HCT116 (cell line): ENCODE data around the gene DVL1. TPM values are rescaled to one million over a fixed set of nuclear protein-coding genes. Genes with fewer than 3 reads are reported as not detected.

Source experiments
- ATAC-seq: fragments of 200-7000 bp; cut with Tn5 transposase; 2 replicates; pipeline ENCODE4 v1.9.1; 2020; ENCODE audit warnings: mild to moderate bottlenecking, moderate library complexity
- BruUV-seq: library from RNA; stranded (reverse); fragments of 400-500 nt; replicated peaks from 2 replicates; lab custom pipeline; 2021; lab: Mats Ljungman, UMichigan
- CTCF ChIA-PET: fragments of 300-600 bp; sonication (Branson Sonifier 250); formaldehyde crosslinking; loops from one replicate; lab custom pipeline; 2021; ENCODE audit warnings: antibody characterized with exemption; lab: Charles Lee
- POLR2A ChIA-PET: fragments of 300-600, 350-600 bp; sonication (Branson Sonifier 250); formaldehyde crosslinking; loops from one replicate; lab custom pipeline; 2021; ENCODE audit warnings: antibody characterized with exemption; lab: Charles Lee
- RAD21 ChIA-PET, 2 experiments: fragments of 300-600 bp; sonication (Branson Sonifier 250); formaldehyde crosslinking; loops; one replicate each; lab custom pipeline; 2023; ENCODE audit warnings: low total read pairs in 2 of 2; ENCODE audit not compliant: uncharacterized antibody in 2 of 2, unreplicated experiment in 2 of 2, low non-redundant PET in 1 of 2; lab: Charles Lee
- DNase-seq: peaks from one replicate; pipeline ENCODE4 v3.0.0-alpha.2; 2010; ENCODE audit warnings: low read depth, low spot score
- H2AFZ ChIP-seq: fragments of 200-600 bp; shearing (Covaris generic), sonication (generic); 2 replicates; pipeline ENCODE4 v1.6.1; 2017; ENCODE audit warnings: low read depth, mixed run types, mixed read lengths, antibody characterized with exemption, low read length; ENCODE audit not compliant: poor library complexity, severe bottlenecking
- H3K27ac ChIP-seq: 2 replicates; pipeline ENCODE4 v1.5.1; 2012; ENCODE audit warnings: low read depth, low read length
- H3K27me3 ChIP-seq: fragments of 200-600 bp; sonication (generic); 2 replicates; pipeline ENCODE4 v1.6.1; 2016; ENCODE audit warnings: mixed run types, low read length, mixed read lengths; ENCODE audit not compliant: insufficient read depth
- H3K36me3 ChIP-seq, 2 experiments: fragments of 200-500 bp in 1 of 2; fragments of 200-600 bp in 1 of 2; sonication (Bioruptor generic) in 1 of 2; sonication (generic) in 1 of 2; 2 replicates each; pipeline versions ENCODE4 v1.5.1 to v1.6.1; 2014 to 2016; ENCODE audit warnings: low read length in 2 of 2, inconsistent platforms in 1 of 2, mixed read lengths in 1 of 2, mixed run types in 1 of 2; ENCODE audit not compliant: insufficient read depth in 2 of 2, control insufficient read depth in 1 of 2
- H3K4me1 ChIP-seq, 2 experiments: fragments of 200-600 bp in 1 of 2; sonication (generic) in 1 of 2; 2 replicates each; pipeline versions ENCODE4 v1.5.1 to v1.6.1; 2012 to 2017; ENCODE audit warnings: low read length in 2 of 2, inconsistent platforms in 1 of 2, mild to moderate bottlenecking in 1 of 2, mixed read lengths in 1 of 2, mixed run types in 1 of 2, moderate library complexity in 1 of 2; ENCODE audit not compliant: insufficient read depth in 2 of 2, control insufficient read depth in 1 of 2
- H3K4me2 ChIP-seq: fragments of 200-600 bp; sonication (generic); 2 replicates; pipeline ENCODE4 v1.6.1; 2017; ENCODE audit warnings: mixed run types, low read length, mixed read lengths
- H3K4me3 ChIP-seq, 2 experiments: fragments of 200-600 bp in 1 of 2; sonication (generic) in 1 of 2; replicated peaks in 1 of 2; 2 replicates each; pipeline ENCODE4 v1.5.1; 2011 to 2016; ENCODE audit warnings: low read length in 2 of 2, control low read depth in 1 of 2, low read depth in 1 of 2, mild to moderate bottlenecking in 1 of 2, mixed read lengths in 1 of 2, mixed run types in 1 of 2
- H3K79me2 ChIP-seq: fragments of 200-600 bp; sonication (generic); 2 replicates; pipeline ENCODE4 v1.6.1; 2017; ENCODE audit warnings: mild to moderate bottlenecking, mixed run types, low read length, moderate library complexity, mixed read lengths; ENCODE audit not compliant: insufficient read depth
- H3K9ac ChIP-seq: fragments of 200-600 bp; sonication (generic); 2 replicates; pipeline ENCODE4 v1.6.1; 2016; ENCODE audit warnings: low read length, mixed read lengths
- H3K9me2 ChIP-seq: fragments of 200-600 bp; sonication (generic), shearing (Covaris generic); 2 replicates; pipeline ENCODE4 v1.6.1; 2017; ENCODE audit warnings: mixed run types, mild to moderate bottlenecking, moderate library complexity; ENCODE audit not compliant: insufficient read depth
- H3K9me3 ChIP-seq, 2 experiments: fragments of 200-500 bp in 1 of 2; fragments of 200-600 bp in 1 of 2; sonication (Bioruptor generic) in 1 of 2; sonication (generic) in 1 of 2; 2 replicates each; pipeline ENCODE4 v1.6.1; 2014 to 2017; ENCODE audit warnings: low read length in 2 of 2, mixed read lengths in 2 of 2, inconsistent platforms in 1 of 2, low read depth in 1 of 2, mild to moderate bottlenecking in 1 of 2, mixed run types in 1 of 2, moderate library complexity in 1 of 2; ENCODE audit not compliant: control insufficient read depth in 1 of 2, insufficient read depth in 1 of 2
- H4K20me1 ChIP-seq: fragments of 200-600 bp; sonication (generic), shearing (Covaris generic); 2 replicates; pipeline ENCODE4 v1.6.1; 2017; ENCODE audit warnings: mixed run types, mild to moderate bottlenecking, moderate library complexity; ENCODE audit not compliant: insufficient read depth
- EGR1 ChIP-seq: IDR thresholded peaks from 2 replicates; pipeline ENCODE4 v1.6.1; 2012; ENCODE audit warnings: low read depth
- EZH2 ChIP-seq: fragments of 200-600 bp; sonication (generic); IDR thresholded peaks from 2 replicates; pipeline ENCODE4 v1.6.1; 2017; ENCODE audit warnings: antibody characterized with exemption, mixed run types
- FOSL1 ChIP-seq: IDR thresholded peaks from 2 replicates; pipeline ENCODE4 v1.6.1; 2012; ENCODE audit warnings: low read depth
- POLR2AphosphoS5 ChIP-seq: IDR thresholded peaks from 2 replicates; pipeline ENCODE4 v1.6.1; 2011; ENCODE audit warnings: mild to moderate bottlenecking, low read depth, low read length, moderate library complexity
- RAD21 ChIP-seq: IDR thresholded peaks from 2 replicates; pipeline ENCODE4 v1.6.1; 2012; ENCODE audit warnings: low read depth, mild to moderate bottlenecking
- SIN3A ChIP-seq: IDR thresholded peaks from 2 replicates; pipeline ENCODE4 v1.6.1; 2012; ENCODE audit warnings: low read depth
- SP1 ChIP-seq: IDR thresholded peaks from 2 replicates; pipeline ENCODE4 v1.6.1; 2012; ENCODE audit warnings: low read depth
- YY1 ChIP-seq: IDR thresholded peaks from 2 replicates; pipeline ENCODE4 v1.6.1; 2011; ENCODE audit warnings: low read length, low read depth, moderate library complexity, mild to moderate bottlenecking; ENCODE audit not compliant: insufficient replicate concordance; ENCODE audit errors: extremely low read depth
- ZNF274 ChIP-seq: fragments of 200-500 bp; sonication (Bioruptor generic); IDR thresholded peaks from 2 replicates; pipeline ENCODE4 v1.6.1; 2014; ENCODE audit warnings: mild to moderate bottlenecking, low read depth, low read length, inconsistent platforms
- intact Hi-C: fragments of 100-400 bp; cut with micrococcal nuclease; formaldehyde crosslinking; loops from 2 replicates; pipeline ENCODE4 v1.10.0; 2022
- total RNA-seq: library from RNA; stranded (reverse); gene quantifications from one replicate; pipeline ENCODE4 v1.2.1, GENCODE V29; 2021; ENCODE audit not compliant: unreplicated experiment
- TF ChIP-seq, protein P1 (sequence below): IDR thresholded peaks from 2 replicates; pipeline ENCODE4 v1.6.1; 2012

DVL1 gene
- total RNA-seq, 1 experiment from 2014 or later, result 160 TPM

DNA sequence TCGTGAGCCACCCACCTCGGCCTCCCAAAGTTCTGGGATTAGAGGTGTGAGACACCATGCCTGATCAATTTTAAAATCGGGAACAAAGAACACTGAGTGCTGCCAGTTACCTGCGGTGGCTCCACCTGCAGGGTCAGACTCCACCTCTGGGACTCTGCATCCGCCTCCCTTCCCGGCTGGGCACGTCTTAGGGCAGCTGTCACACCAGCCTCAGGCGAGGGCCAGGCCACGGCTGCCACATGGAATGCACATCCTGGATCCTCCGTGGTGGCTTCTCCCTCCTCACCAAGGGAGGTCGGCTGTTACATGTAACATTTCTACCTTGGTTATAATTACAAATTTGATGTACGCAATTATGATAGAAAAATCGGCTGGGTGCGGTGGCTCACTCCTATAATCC lies 15.0 kb upstream of the DVL1 start:
- CTCF ChIA-PET, result no interaction called here

DNA sequence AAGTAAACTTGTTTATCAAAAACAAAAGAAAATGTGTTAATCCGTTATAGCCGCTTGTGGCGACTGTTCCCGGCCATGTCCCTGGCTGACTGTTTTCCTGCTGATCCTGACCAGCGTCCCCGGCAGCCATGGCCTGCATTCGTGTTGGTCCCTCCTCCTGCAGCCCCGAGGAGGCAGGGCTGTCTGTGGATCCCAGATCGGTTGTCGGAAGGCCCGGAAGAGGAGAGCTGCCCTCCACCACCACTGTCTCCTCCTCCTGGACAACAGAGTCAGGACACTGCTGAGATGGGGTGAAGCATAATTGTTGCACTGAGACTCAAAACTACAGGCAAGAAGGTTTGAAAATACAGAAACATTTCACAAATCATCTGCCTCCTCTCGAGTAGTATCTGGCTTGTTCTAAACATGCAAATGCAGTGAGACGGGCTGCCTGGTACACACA lies 12.8 kb upstream of the DVL1 start:
- H3K36me3 ChIP-seq, result no peaks in the 10 kb centered on the region
- H3K9ac ChIP-seq, result no peak overlapping the region
- no peaks in the 10 kb centered on the region for H4K20me1 ChIP-seq
- intact Hi-C loops, result no loop called here
- H2AFZ ChIP-seq, result no peak overlapping the region
- H3K27ac ChIP-seq, result no peak overlapping the region
- no peaks in the 10 kb centered on the region for H3K27me3 ChIP-seq
- no peak overlapping the region for H3K4me3 ChIP-seq
- ChIA-PET CTCF (no interaction called here), RAD21 (no interaction called here), POLR2A (no interaction called here)
- TF ChIP-seq EZH2 (no peak), RAD21 (no peak), YY1 (no peak)
- DNase-seq (no peak), ATAC-seq (no peak)
- no TSS peak for BruUV-seq
- no peak overlapping the region for H3K4me2 ChIP-seq
- H3K9me3 ChIP-seq, result peaks cover 0 to 11% of the 10 kb centered on the region in 2 experiments; a peak in 1 of 4 replicates
- H3K9me2 ChIP-seq, result 0 out of 2 replicates have a peak, but pooled peaks cover 3% of the 10 kb centered on the region
- no peaks in the 10 kb centered on the region for H3K79me2 ChIP-seq
- peaks cover 24 to 49% of the 10 kb centered on the region in 2 experiments for H3K4me1 ChIP-seq

More for the DNA sequence above, 15.0 kb upstream of the DVL1 start:
- no peak overlapping the region for H3K4me3 ChIP-seq
- RAD21 ChIA-PET, result no interaction called here
- H3K9me3 ChIP-seq, result peaks cover 0 to 16% of the 10 kb centered on the region in 2 experiments; a peak in 1 of 4 replicates
- TF ChIP-seq FOSL1 (no peak), ZNF274 (no peak), SP1 (peak; percentile 29; the same call in 1 of the 2 replicates), EGR1 (no peak), POLR2AphosphoS5 (no peak), SIN3A (peak; percentile 43; the same call in 1 of the 2 replicates)
- TF ChIP-seq, protein P1, sequence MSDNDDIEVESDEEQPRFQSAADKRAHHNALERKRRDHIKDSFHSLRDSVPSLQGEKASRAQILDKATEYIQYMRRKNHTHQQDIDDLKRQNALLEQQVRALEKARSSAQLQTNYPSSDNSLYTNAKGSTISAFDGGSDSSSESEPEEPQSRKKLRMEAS, result peak; percentile 75
- POLR2A ChIA-PET, result no interaction called here
- peaks cover 24 to 37% of the 10 kb centered on the region in 2 experiments for H3K4me1 ChIP-seq
- H3K9me2 ChIP-seq, result 0 out of 2 replicates have a peak, but pooled peaks cover 3% of the 10 kb centered on the region
- H3K4me2 ChIP-seq, result peak overlapping the region; percentile 37
- no peaks in the 10 kb centered on the region for H3K79me2 ChIP-seq
- intact Hi-C loops, result no loop called here
- no peak overlapping the region for H3K9ac ChIP-seq
- ATAC-seq (peak; percentile 69), DNase-seq (no peak)
- no peak overlapping the region for H2AFZ ChIP-seq
- H4K20me1 ChIP-seq, result no peaks in the 10 kb centered on the region
- BruUV-seq, result no TSS peak
- H3K27ac ChIP-seq, result no peak overlapping the region
- no peaks in the 10 kb centered on the region for H3K27me3 ChIP-seq
- no peaks in the 10 kb centered on the region for H3K36me3 ChIP-seq
